Testis (tissue), 3 donors: Measurements from ENCODE around the gene MOK. TPM values are rescaled to one million over a fixed set of nuclear protein-coding genes. Genes with fewer than 3 reads are reported as not detected.

Experiments
- DNase-seq: peaks from one replicate; pipeline ENCODE4 v3.0.0-alpha.2; 2019
- H3K27ac ChIP-seq, 2 donors: fragments of 200-600 bp; sonication (generic); one replicate each; pipeline ENCODE4 v1.5.1; 2019
- H3K27me3 ChIP-seq: fragments of 200-600 bp; sonication (generic); one replicate; pipeline ENCODE4 v1.5.1; 2019
- H3K36me3 ChIP-seq: fragments of 200-600 bp; sonication (generic); one replicate; pipeline ENCODE4 v1.5.1; 2017; ENCODE audit warnings: low read depth; ENCODE audit errors: missing control alignments
- H3K4me1 ChIP-seq: fragments of 200-600 bp; sonication (generic); one replicate; pipeline ENCODE4 v1.5.1; 2019
- H3K4me3 ChIP-seq, 2 donors: fragments of 200-600 bp; sonication (generic); one replicate each; pipeline ENCODE4 v1.5.1; 2017 to 2019
- H3K9me3 ChIP-seq: fragments of 200-600 bp; sonication (generic); one replicate; pipeline ENCODE4 v1.5.1; 2017
- POLR2A ChIP-seq: fragments of 450-650 bp; IDR thresholded peaks from one replicate; pipeline ENCODE4 v1.6.1; 2017; ENCODE audit warnings: antibody characterized with exemption, mild to moderate bottlenecking, moderate library complexity
- WGBS, 2 donors: methylation state at CpG; one replicate each; pipeline ENCODE4 v1.1.5; 2018; 5-methylcytosine and 5-hydroxymethylcytosine counted together
- intact Hi-C: fragments of 100-400 bp; cut with DNase I; formaldehyde crosslinking; loops from one replicate; pipeline ENCODE4 v1.15.1; 2023; ENCODE audit warnings: low total_unique reads
- polyA plus RNA-seq: library from polyadenylated mRNA; stranded (reverse); fragments of 350-450 nt; fragmentation: Illumina TruSeq; extraction: RNeasy Lipid Tissue Mini Kit (QIAGEN cat#74804); gene quantifications from one replicate; pipeline ENCODE4 v1.2.3, GENCODE V29; 2014; ENCODE audit warnings: low read depth, low replicate concordance; ENCODE audit not compliant: insufficient read depth
- total RNA-seq, 2 donors: library from RNA; depleted of rRNA; stranded (reverse); fragments of >200 nt; gene quantifications; one replicate each; pipeline ENCODE4 v1.2.3, GENCODE V29; 2016
- TF ChIP-seq, protein P1 (sequence below), 3 experiments: fragments of 450-650 bp in 2 of 3; fragments of 200-600 bp in 1 of 3; sonication (generic) in 1 of 3; IDR thresholded peaks; one replicate each; pipeline ENCODE4 v1.5.1; 2016 to 2019; ENCODE audit warnings: antibody characterized with exemption in 3 of 3, mild to moderate bottlenecking in 2 of 3, moderate library complexity in 1 of 3

The MOK gene
- total and polyA plus RNA-seq, 3 donors from 2014 or later: 157 to 188 (median 171) TPM

DNA sequence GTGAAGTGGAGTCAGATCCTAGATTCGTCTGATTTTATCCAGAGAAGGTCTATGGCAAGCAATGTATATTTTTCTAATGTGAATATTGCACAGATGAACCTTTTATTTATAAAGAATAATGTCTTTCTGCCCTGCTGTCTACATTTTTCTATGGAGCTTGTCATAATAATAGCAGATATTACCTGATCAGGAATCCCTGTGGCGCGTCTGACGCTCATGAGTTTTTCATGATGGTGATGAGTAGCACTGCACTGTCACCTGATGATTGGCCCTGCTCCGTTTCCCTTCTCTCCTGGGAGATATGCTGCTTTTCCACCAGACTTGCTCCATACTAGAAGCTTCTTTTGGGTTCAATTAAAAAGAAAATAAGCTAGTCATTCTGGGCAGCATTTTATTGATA, 37.3 kb upstream of the MOK start:
- no peaks in the 10 kb centered on the region for H3K36me3 ChIP-seq
- no peaks in the 10 kb centered on the region for H3K4me1 ChIP-seq
- H3K9me3 ChIP-seq: no peaks in the 10 kb centered on the region
- TF ChIP-seq POLR2A: no peak
- TF ChIP-seq, protein P1, sequence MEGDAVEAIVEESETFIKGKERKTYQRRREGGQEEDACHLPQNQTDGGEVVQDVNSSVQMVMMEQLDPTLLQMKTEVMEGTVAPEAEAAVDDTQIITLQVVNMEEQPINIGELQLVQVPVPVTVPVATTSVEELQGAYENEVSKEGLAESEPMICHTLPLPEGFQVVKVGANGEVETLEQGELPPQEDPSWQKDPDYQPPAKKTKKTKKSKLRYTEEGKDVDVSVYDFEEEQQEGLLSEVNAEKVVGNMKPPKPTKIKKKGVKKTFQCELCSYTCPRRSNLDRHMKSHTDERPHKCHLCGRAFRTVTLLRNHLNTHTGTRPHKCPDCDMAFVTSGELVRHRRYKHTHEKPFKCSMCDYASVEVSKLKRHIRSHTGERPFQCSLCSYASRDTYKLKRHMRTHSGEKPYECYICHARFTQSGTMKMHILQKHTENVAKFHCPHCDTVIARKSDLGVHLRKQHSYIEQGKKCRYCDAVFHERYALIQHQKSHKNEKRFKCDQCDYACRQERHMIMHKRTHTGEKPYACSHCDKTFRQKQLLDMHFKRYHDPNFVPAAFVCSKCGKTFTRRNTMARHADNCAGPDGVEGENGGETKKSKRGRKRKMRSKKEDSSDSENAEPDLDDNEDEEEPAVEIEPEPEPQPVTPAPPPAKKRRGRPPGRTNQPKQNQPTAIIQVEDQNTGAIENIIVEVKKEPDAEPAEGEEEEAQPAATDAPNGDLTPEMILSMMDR (IDR thresholded peaks at IDR 0.05): no peak
- WGBS, 2 donors: 85 to 90% methylated on average over 5 of the region's 5 CpGs
- DNase-seq: no peak
- intact Hi-C loops: no loop called here
- no peaks in the 10 kb centered on the region for H3K27me3 ChIP-seq
- H3K4me3 ChIP-seq: no peak overlapping the region
- H3K27ac ChIP-seq: no peak overlapping the region

DNA sequence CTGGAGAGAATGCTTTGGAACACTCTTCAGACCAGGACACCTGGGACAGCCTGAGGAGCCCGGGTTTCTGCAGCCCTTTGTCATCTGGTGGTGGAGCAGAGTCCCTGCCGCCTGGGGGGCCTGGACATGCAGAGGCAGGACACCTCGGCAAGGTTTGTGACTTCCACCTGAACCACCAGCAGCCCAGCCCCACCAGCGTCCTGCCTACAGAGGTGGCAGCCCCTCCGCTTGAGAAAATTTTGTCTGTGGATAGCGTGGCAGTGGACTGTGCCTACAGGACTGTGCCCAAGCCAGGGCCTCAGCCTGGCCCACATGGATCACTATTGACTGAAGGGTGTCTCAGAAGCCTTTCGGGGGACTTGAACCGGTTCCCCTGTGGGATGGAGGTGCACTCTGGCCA, 36.6 kb upstream of the MOK start:
- WGBS, 2 donors: 95% methylated on average over 3 to 8 of the region's 8 CpGs
- TF ChIP-seq, protein P1 (IDR thresholded peaks at IDR 0.05): no peak
- TF ChIP-seq POLR2A: no peak
- no peaks in the 10 kb centered on the region for H3K4me1 ChIP-seq
- DNase-seq: no peak
- H3K27me3 ChIP-seq: no peaks in the 10 kb centered on the region
- intact Hi-C loops: no loop called here
- no peaks in the 10 kb centered on the region for H3K36me3 ChIP-seq
- no peaks in the 10 kb centered on the region for H3K9me3 ChIP-seq
- no peak overlapping the region for H3K27ac ChIP-seq
- H3K4me3 ChIP-seq: no peak overlapping the region

- TF ChIP-seq, protein P1 (IDR thresholded peaks at IDR 0.05): no peak
- TF ChIP-seq POLR2A: no peak
- H3K27ac ChIP-seq: no peak overlapping the region
- WGBS, 2 donors: 91 to 92% methylated on average over 9 of the region's 9 CpGs
- peaks cover 4% of the 10 kb centered on the region for H3K36me3 ChIP-seq
- H3K9me3 ChIP-seq: no peaks in the 10 kb centered on the region
- H3K4me3 ChIP-seq: no peak overlapping the region
- intact Hi-C loops: no loop called here
- DNase-seq: no peak
- no peaks in the 10 kb centered on the region for H3K4me1 ChIP-seq
- no peaks in the 10 kb centered on the region for H3K27me3 ChIP-seq
Observed at GRCh38 chr14:102338724-102339123, 33.8 kb upstream of the MOK start.

DNA sequence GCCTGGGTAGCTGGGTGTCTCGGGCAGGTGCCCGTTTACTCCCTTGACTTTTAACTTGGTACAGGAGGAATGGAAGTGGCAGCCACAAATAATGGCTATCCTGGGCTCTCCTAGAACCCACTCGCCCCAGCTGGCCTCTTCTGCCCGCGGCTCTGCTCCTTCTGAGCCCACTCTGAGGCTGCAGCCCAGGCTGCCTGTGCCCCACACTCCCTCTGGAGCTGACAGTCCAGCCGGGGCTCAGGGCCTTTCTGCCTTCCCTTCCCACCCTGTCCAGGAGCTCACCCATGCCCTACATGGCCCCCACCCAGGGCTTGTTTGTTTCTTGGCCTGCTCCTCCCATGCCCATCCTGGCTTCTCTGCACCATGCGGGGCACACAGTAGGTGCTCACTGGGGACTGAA, 30.2 kb upstream of the MOK start:
- peaks cover 4% of the 10 kb centered on the region for H3K36me3 ChIP-seq

More for the DNA sequence above, 30.2 kb upstream of the MOK start:
- Histone ChIP-seq H3K27me3 (no peaks in the 10 kb centered on the region), H3K4me1 (peaks cover 6% of the 10 kb centered on the region), H3K9me3 (no peaks in the 10 kb centered on the region), H3K4me3 (no peak overlapping the region), H3K27ac (no peak overlapping the region)
- intact Hi-C loops: no loop called here
- no peak for TF ChIP-seq POLR2A
- TF ChIP-seq, protein P1 (IDR thresholded peaks at IDR 0.05): no peak
- WGBS, 2 donors: 87 to 95% methylated on average over 7 of the region's 7 CpGs
- no peak for DNase-seq
